AG09309 (cell line): Measurements from ENCODE around the gene ZNF547.

ENCODE experiments used
- DNase-seq: peaks from one replicate; pipeline ENCODE4 v3.0.0-alpha.2; 2010; ENCODE audit warnings: low read depth
- H3K4me3 ChIP-seq: 2 replicates; pipeline ENCODE4 v1.5.1; 2011; ENCODE audit warnings: mild to moderate bottlenecking, low read depth, low read length, moderate library complexity; ENCODE audit not compliant: control insufficient read depth
- CTCF ChIP-seq: IDR thresholded peaks from 2 replicates; pipeline ENCODE4 v1.5.1; 2011; ENCODE audit warnings: mild to moderate bottlenecking, low read depth, low read length, inconsistent platforms; ENCODE audit not compliant: insufficient read depth, control insufficient read depth; ENCODE audit errors: missing control alignments

The ZNF547 gene

GRCh38 chr19:57350877-57351805 is 12.2 kb upstream of the ZNF547 start, which contains the start of gene ZNF304:
TSS of gene ZNF304 (plus strand) at chr19:57351271. CDS start at chr19:57351665, 394 bp downstream.
- H3K4me3 ChIP-seq = peak within 1 kb of the TSS; percentile 94
- DNase-seq = peak; percentile 72
- no peak for TF ChIP-seq CTCF

GRCh38 chr19:57351867-57352266 is 11.5 kb upstream of the ZNF547 start:
- DNase-seq = no peak
- peak overlapping the region; percentile 94 for H3K4me3 ChIP-seq
- TF ChIP-seq CTCF = no peak

GRCh38 chr19:57355916-57356315 is 7.4 kb upstream of the ZNF547 start:
- DNase-seq = no peak
- H3K4me3 ChIP-seq = no peak overlapping the region
- TF ChIP-seq CTCF = no peak

GRCh38 chr19:57357406-57357805 is 5.9 kb upstream of the ZNF547 start:
- H3K4me3 ChIP-seq = no peak overlapping the region
- no peak for DNase-seq
- no peak for TF ChIP-seq CTCF

GRCh38 chr19:57359300-57359699 is 4.1 kb upstream of the ZNF547 start:
- H3K4me3 ChIP-seq = no peak overlapping the region
- TF ChIP-seq CTCF = no peak
- no peak for DNase-seq

GRCh38 chr19:57362419-57362818 is 932 bp upstream of the ZNF547 start:
- DNase-seq = no peak

More at GRCh38 chr19:57362419-57362818, 932 bp upstream of the ZNF547 start:
- H3K4me3 ChIP-seq = no peak overlapping the region
- no peak for TF ChIP-seq CTCF
